ENCODE data around the gene NGRN. TPM values are rescaled to one million over a fixed set of nuclear protein-coding genes. Genes with fewer than 3 reads are reported as not detected.
"Not testable (repeated sequence)": the region's sequence is repeated elsewhere in the genome, so short reads cannot be mapped to it uniquely, and the experiment has no call there.

The NGRN gene
- total and polyA plus RNA-seq, 2 experiments from 2014 or later = 60.0 to 65.9 TPM

- 87% methylated on average over 7 of the region's 7 CpGs for WGBS (ENCODE audit: low lambda C conversion rate, missing lambda C conversion rate)
- H2AFZ ChIP-seq = no peak overlapping the region
- H3K4me1 ChIP-seq (ENCODE audit: insufficient read depth) = no peaks in the 10 kb centered on the region
- no peaks in the 10 kb centered on the region for H3K9me3 ChIP-seq (ENCODE audit: low read depth)
- H3K4me3 ChIP-seq = no peak overlapping the region
- H3K4me2 ChIP-seq = no peak overlapping the region
- no peaks in the 10 kb centered on the region for H3K27me3 ChIP-seq
- TF ChIP-seq, protein P1, sequence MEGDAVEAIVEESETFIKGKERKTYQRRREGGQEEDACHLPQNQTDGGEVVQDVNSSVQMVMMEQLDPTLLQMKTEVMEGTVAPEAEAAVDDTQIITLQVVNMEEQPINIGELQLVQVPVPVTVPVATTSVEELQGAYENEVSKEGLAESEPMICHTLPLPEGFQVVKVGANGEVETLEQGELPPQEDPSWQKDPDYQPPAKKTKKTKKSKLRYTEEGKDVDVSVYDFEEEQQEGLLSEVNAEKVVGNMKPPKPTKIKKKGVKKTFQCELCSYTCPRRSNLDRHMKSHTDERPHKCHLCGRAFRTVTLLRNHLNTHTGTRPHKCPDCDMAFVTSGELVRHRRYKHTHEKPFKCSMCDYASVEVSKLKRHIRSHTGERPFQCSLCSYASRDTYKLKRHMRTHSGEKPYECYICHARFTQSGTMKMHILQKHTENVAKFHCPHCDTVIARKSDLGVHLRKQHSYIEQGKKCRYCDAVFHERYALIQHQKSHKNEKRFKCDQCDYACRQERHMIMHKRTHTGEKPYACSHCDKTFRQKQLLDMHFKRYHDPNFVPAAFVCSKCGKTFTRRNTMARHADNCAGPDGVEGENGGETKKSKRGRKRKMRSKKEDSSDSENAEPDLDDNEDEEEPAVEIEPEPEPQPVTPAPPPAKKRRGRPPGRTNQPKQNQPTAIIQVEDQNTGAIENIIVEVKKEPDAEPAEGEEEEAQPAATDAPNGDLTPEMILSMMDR (IDR thresholded peaks at IDR 0.05; ENCODE audit: poor library complexity) = no peak
- TF ChIP-seq EZH2phosphoT487 (IDR thresholded peaks at IDR 0.05; ENCODE audit: low read depth, severe bottlenecking, unreplicated experiment) = no peak
- H4K20me1 ChIP-seq (ENCODE audit: insufficient read depth, poor library complexity, severe bottlenecking) = no peaks in the 10 kb centered on the region
- H3K27ac ChIP-seq = no peak overlapping the region
- no peak for DNase-seq (ENCODE audit: low spot score)
- no peaks in the 10 kb centered on the region for H3K36me3 ChIP-seq (replicated peaks; ENCODE audit: insufficient read depth, low read depth)
- no peaks in the 10 kb centered on the region for H3K9me2 ChIP-seq (replicated peaks; ENCODE audit: insufficient read depth)
- no peaks in the 10 kb centered on the region for H3K79me2 ChIP-seq
Observed at GRCh38 chr15:90257776-90258175, 7.7 kb upstream of the NGRN start.

DNA sequence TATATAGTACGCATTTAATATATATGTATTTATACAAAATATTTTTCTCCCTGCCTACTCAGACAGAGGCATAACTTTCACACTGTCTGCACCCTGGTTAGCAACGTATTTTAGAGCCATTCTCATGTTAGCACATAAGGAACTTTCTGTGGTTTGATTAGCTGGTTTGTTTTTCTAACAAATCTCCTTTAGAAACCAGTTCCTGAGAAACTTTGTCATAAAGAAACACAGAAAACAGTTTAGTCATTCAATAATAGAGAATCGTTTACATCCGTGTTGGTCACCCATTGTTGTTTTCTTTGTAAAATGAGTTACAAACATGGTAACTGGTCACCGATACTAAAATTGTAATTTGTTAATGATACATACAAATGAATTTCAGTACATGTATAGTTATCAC is 5.9 kb upstream of the NGRN start:
- Histone ChIP-seq H2AFZ (no peak overlapping the region), H3K27me3 (no peaks in the 10 kb centered on the region), H3K27ac (no peak overlapping the region), H3K9me2 (replicated peaks; ENCODE audit: insufficient read depth) (no peaks in the 10 kb centered on the region), H3K9me3 (ENCODE audit: low read depth) (no peaks in the 10 kb centered on the region), H3K4me2 (no peak overlapping the region), H4K20me1 (ENCODE audit: insufficient read depth, poor library complexity, severe bottlenecking) (no peaks in the 10 kb centered on the region), H3K36me3 (replicated peaks; ENCODE audit: insufficient read depth, low read depth) (no peaks in the 10 kb centered on the region), H3K79me2 (no peaks in the 10 kb centered on the region), H3K4me3 (no peak overlapping the region), H3K4me1 (ENCODE audit: insufficient read depth) (no peaks in the 10 kb centered on the region)
- TF ChIP-seq EZH2 (IDR thresholded peaks at IDR 0.05; ENCODE audit: borderline replicate concordance) (no peak), EZH2phosphoT487 (IDR thresholded peaks at IDR 0.05; ENCODE audit: low read depth, severe bottlenecking, unreplicated experiment) (no peak)
- TF ChIP-seq, protein P1 (IDR thresholded peaks at IDR 0.05; ENCODE audit: poor library complexity) = no peak
- no peak for DNase-seq (ENCODE audit: low spot score)
- WGBS (ENCODE audit: low lambda C conversion rate, missing lambda C conversion rate) = 92% methylated on average over 5 of the region's 5 CpGs

DNA sequence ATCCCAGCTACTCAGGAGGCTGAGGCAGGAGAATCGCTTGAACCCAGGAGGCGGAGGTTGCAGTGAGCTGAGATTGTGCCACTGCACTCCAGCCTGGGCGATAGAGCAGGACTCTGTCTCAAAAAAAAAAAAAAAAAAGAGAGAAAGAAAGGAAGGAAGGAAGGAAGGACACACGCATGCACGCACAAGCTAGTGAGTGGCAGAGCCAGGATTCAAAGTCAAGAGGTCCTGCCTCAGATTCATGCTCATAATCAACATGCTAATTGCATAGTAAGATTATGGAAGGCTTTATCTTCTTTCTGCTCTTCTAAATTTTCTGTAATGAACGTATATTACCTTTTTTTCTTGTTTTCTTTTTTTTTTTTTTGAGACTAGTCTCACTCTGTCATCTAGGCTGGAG is 4.7 kb upstream of the NGRN start:
- H3K36me3 ChIP-seq (replicated peaks; ENCODE audit: insufficient read depth, low read depth); H3K4me1 ChIP-seq (ENCODE audit: insufficient read depth); H4K20me1 ChIP-seq (ENCODE audit: insufficient read depth, poor library complexity, severe bottlenecking); H3K4me3 ChIP-seq; H3K27me3 ChIP-seq; DNase-seq (ENCODE audit: low spot score); H3K4me2 ChIP-seq; H2AFZ ChIP-seq; H3K27ac ChIP-seq; H3K9me2 ChIP-seq (replicated peaks; ENCODE audit: insufficient read depth); H3K9me3 ChIP-seq (ENCODE audit: low read depth); H3K79me2 ChIP-seq: not testable (repeated sequence)
- 82% methylated on average over 2 of the region's 6 CpGs for WGBS (ENCODE audit: low lambda C conversion rate, missing lambda C conversion rate)

- Histone ChIP-seq H3K36me3 (replicated peaks; ENCODE audit: insufficient read depth, low read depth) (no peaks in the 10 kb centered on the region), H3K27me3 (no peaks in the 10 kb centered on the region), H3K4me3 (no peak overlapping the region), H3K79me2 (peaks cover 7% of the 10 kb centered on the region), H3K27ac (no peak overlapping the region), H3K4me2 (no peak overlapping the region), H3K9me3 (ENCODE audit: low read depth) (no peaks in the 10 kb centered on the region), H3K4me1 (ENCODE audit: insufficient read depth) (no peaks in the 10 kb centered on the region), H2AFZ (no peak overlapping the region), H4K20me1 (ENCODE audit: insufficient read depth, poor library complexity, severe bottlenecking) (no peaks in the 10 kb centered on the region), H3K9me2 (replicated peaks; ENCODE audit: insufficient read depth) (no peaks in the 10 kb centered on the region)
- WGBS (ENCODE audit: low lambda C conversion rate, missing lambda C conversion rate) = 85% methylated on average over 5 of the region's 5 CpGs
- no peak for DNase-seq (ENCODE audit: low spot score)
- TF ChIP-seq EZH2phosphoT487 (IDR thresholded peaks at IDR 0.05; ENCODE audit: low read depth, severe bottlenecking, unreplicated experiment) (no peak), EZH2 (IDR thresholded peaks at IDR 0.05; ENCODE audit: borderline replicate concordance) (no peak)
- TF ChIP-seq, protein P1 (IDR thresholded peaks at IDR 0.05; ENCODE audit: poor library complexity) = no peak
Observed at GRCh38 chr15:90261811-90262210, 3.7 kb upstream of the NGRN start.

All from hepatocyte (in vitro differentiated cells).